PC-3 (cell line): ENCODE results near the gene STAT1. TPM values are rescaled to one million over a fixed set of nuclear protein-coding genes. Genes with fewer than 3 reads are reported as not detected.
"Not testable (repeated sequence)": the region's sequence is repeated elsewhere in the genome, so short reads cannot be mapped to it uniquely, and the experiment has no call there.

ENCODE experiments used
- ATAC-seq: fragments of 200-7000 bp; cut with Tn5 transposase; 2 replicates; pipeline ENCODE4 v1.9.1; 2020; ENCODE audit warnings: mild to moderate bottlenecking, moderate library complexity
- BruUV-seq: library from RNA; stranded (reverse); fragments of 400-500 nt; replicated peaks from 2 replicates; lab custom pipeline; 2021; lab: Mats Ljungman, UMichigan
- CTCF ChIA-PET: fragments of 300-600 bp; sonication (Branson Sonifier 250); formaldehyde crosslinking; loops from one replicate; lab custom pipeline; 2022; ENCODE audit warnings: antibody characterized with exemption; lab: Charles Lee
- POLR2A ChIA-PET: fragments of 300-600 bp; sonication (Branson Sonifier 250); formaldehyde crosslinking; loops from one replicate; lab custom pipeline; 2022; ENCODE audit warnings: antibody characterized with exemption; ENCODE audit not compliant: unreplicated experiment; lab: Charles Lee
- DNase-seq: peaks from one replicate; pipeline ENCODE4 v3.0.0-alpha.2; 2015
- H2AFZ ChIP-seq: fragments of 300-600 bp; sonication (generic); 2 replicates; pipeline ENCODE4 v1.6.0; 2016; ENCODE audit warnings: antibody characterized with exemption, low read length
- H3F3A ChIP-seq: fragments of 300-600 bp; sonication (generic); one replicate; pipeline ENCODE4 v1.6.0; 2017; ENCODE audit warnings: antibody characterized with exemption, low read length, control low read depth, mild to moderate bottlenecking; ENCODE audit not compliant: unreplicated experiment
- H3K27ac ChIP-seq: fragments of 300-600 bp; sonication (generic); 2 replicates; pipeline ENCODE4 v1.5.1; 2016; ENCODE audit warnings: mild to moderate bottlenecking, low read length
- H3K27me3 ChIP-seq: fragments of 300-600 bp; sonication (generic); 2 replicates; pipeline ENCODE4 v1.6.1; 2016; ENCODE audit warnings: low read length, mixed read lengths
- H3K36me3 ChIP-seq: fragments of 300-600 bp; sonication (generic); 2 replicates; pipeline ENCODE4 v1.6.1; 2016; ENCODE audit warnings: low read depth, mixed run types, low read length, mixed read lengths
- H3K4me1 ChIP-seq: fragments of 300-600 bp; sonication (generic); 2 replicates; pipeline ENCODE4 v1.5.1; 2016; ENCODE audit warnings: low read length; ENCODE audit not compliant: insufficient read depth
- H3K4me2 ChIP-seq: fragments of 300-600 bp; sonication (generic); 2 replicates; pipeline ENCODE4 v1.6.0; 2016; ENCODE audit warnings: low read length
- H3K4me3 ChIP-seq: fragments of 300-600 bp; sonication (generic); 2 replicates; pipeline ENCODE4 v1.5.1; 2016; ENCODE audit warnings: mild to moderate bottlenecking, low read length, mixed read lengths
- H3K79me2 ChIP-seq: fragments of 300-600 bp; sonication (generic); 2 replicates; pipeline ENCODE4 v1.6.1; 2017; ENCODE audit warnings: low read length, mixed read lengths
- H3K9ac ChIP-seq: fragments of 300-600 bp; sonication (generic); 2 replicates; pipeline ENCODE4 v1.6.0; 2016; ENCODE audit warnings: mild to moderate bottlenecking, low read length
- H3K9me2 ChIP-seq: fragments of 300-600 bp; sonication (generic); replicated peaks from 2 replicates; pipeline ENCODE4 v1.6.1; 2016; ENCODE audit warnings: mixed run types, low read length, mixed read lengths
- H3K9me3 ChIP-seq: fragments of 300-600 bp; sonication (generic); 2 replicates; pipeline ENCODE4 v1.6.1; 2016; ENCODE audit warnings: low read length, mixed read lengths
- H4K20me1 ChIP-seq: fragments of 300-600 bp; sonication (generic); 2 replicates; pipeline ENCODE4 v1.6.1; 2016; ENCODE audit warnings: low read length, mixed read lengths
- EZH2 ChIP-seq: fragments of 300-600 bp; sonication (generic); IDR thresholded peaks from one replicate; pipeline ENCODE4 v1.6.1; 2017; ENCODE audit warnings: antibody characterized with exemption, mild to moderate bottlenecking, low read length; ENCODE audit not compliant: unreplicated experiment
- EZH2phosphoT487 ChIP-seq: fragments of 300-600 bp; sonication (generic); IDR thresholded peaks from 2 replicates; pipeline ENCODE4 v1.6.1; 2018; ENCODE audit warnings: mild to moderate bottlenecking, antibody characterized with exemption, low read length, borderline replicate concordance
- intact Hi-C: fragments of 100-400 bp; cut with micrococcal nuclease; formaldehyde crosslinking; loops from 2 replicates; pipeline ENCODE4 v1.9.0; 2023
- total RNA-seq: library from RNA; depleted of rRNA; stranded (reverse); fragments of >200 nt; gene quantifications from 2 replicates; pipeline ENCODE4 v1.2.3, GENCODE V29; 2014
- TF ChIP-seq, protein P1 (sequence below): fragments of 300-600 bp; sonication (generic); conservative IDR thresholded peaks from 2 replicates; pipeline ENCODE4 v1.5.1; 2017; ENCODE audit warnings: antibody characterized with exemption, low read depth, mild to moderate bottlenecking, low read length

The STAT1 gene
- total RNA-seq, 1 experiment from 2014 or later = 47.9 TPM

DNA sequence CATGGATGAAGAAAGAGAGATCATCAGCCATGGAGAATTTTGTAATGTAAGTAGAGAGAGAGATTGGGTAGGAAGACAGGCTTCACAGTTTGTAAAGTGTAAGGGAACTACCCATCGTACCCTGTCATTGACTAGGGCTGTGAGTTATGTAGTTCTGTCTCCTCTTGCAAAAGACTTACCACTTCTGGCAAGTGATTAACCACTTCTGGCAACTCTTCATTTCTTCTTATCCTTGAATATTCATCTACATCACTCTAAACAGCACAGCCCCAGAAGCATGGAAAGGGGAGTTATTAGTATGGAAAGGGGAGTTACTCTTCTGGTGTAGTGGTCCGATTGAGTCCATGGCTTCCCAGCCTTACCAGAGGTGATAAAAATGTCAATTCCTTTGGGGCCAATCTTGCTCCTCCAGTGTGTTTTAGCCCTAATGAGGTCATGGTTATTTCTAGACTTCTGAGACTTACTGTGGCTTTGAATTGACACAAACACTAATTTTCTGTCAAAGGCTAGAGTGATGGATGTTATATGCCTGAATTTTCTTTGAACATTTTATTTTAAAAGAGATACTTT lies 52.0 kb downstream of the STAT1 start:
- H3K27me3 ChIP-seq = no peaks in the 10 kb centered on the region
- no peaks in the 10 kb centered on the region for H3K9me2 ChIP-seq
- POLR2A ChIA-PET = no interaction called here
- no peaks in the 10 kb centered on the region for H4K20me1 ChIP-seq
- H3K4me1 ChIP-seq = no peaks in the 10 kb centered on the region
- H3K27ac ChIP-seq = no peak overlapping the region
- DNase-seq (no peak), ATAC-seq (no peak)
- H3K36me3 ChIP-seq = peaks cover 31% of the 10 kb centered on the region
- CTCF ChIA-PET = no interaction called here
- no peak overlapping the region for H3K4me3 ChIP-seq
- H3F3A ChIP-seq = no peaks in the 10 kb centered on the region
- H3K4me2 ChIP-seq = no peak overlapping the region
- no peak overlapping the region for H3K9ac ChIP-seq
- TF ChIP-seq, protein P1, sequence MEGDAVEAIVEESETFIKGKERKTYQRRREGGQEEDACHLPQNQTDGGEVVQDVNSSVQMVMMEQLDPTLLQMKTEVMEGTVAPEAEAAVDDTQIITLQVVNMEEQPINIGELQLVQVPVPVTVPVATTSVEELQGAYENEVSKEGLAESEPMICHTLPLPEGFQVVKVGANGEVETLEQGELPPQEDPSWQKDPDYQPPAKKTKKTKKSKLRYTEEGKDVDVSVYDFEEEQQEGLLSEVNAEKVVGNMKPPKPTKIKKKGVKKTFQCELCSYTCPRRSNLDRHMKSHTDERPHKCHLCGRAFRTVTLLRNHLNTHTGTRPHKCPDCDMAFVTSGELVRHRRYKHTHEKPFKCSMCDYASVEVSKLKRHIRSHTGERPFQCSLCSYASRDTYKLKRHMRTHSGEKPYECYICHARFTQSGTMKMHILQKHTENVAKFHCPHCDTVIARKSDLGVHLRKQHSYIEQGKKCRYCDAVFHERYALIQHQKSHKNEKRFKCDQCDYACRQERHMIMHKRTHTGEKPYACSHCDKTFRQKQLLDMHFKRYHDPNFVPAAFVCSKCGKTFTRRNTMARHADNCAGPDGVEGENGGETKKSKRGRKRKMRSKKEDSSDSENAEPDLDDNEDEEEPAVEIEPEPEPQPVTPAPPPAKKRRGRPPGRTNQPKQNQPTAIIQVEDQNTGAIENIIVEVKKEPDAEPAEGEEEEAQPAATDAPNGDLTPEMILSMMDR = no peak
- TF ChIP-seq EZH2phosphoT487 = no peak
- no peak for TF ChIP-seq EZH2
- H3K79me2 ChIP-seq = no peaks in the 10 kb centered on the region
- H3K9me3 ChIP-seq = no peaks in the 10 kb centered on the region
- intact Hi-C loops = no loop called here
- H2AFZ ChIP-seq = no peak overlapping the region
- BruUV-seq = no TSS peak

DNA sequence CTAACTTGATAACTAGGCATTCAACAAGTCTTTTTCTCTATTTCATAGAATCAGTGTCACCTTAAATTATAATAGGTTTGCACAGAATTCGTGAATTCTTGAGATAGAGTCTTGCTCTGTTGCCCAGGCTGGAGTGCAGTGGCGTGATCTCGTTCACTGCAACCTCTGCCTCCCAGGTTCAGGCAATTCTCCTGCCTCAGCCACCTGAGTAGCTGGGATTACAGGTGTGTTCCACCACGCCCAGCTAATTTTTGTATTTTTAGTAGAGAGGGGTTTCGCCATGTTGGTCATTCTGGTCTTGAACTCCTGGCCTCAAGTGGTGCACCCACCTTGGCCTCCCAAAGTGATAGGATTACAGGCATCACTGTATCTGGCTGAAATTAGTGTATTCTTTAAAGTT lies 52.9 kb downstream of the STAT1 start:
- intact Hi-C loops, H3K27ac ChIP-seq, H4K20me1 ChIP-seq, ATAC-seq, POLR2A ChIA-PET, H3K9me3 ChIP-seq, H3K4me1 ChIP-seq, BruUV-seq, H3K4me3 ChIP-seq, H2AFZ ChIP-seq, H3K9ac ChIP-seq, H3K79me2 ChIP-seq, H3K4me2 ChIP-seq, DNase-seq, H3K27me3 ChIP-seq, H3K9me2 ChIP-seq, H3F3A ChIP-seq, CTCF ChIA-PET: not testable (repeated sequence)
- peaks cover 31% of the 10 kb centered on the region for H3K36me3 ChIP-seq

DNA sequence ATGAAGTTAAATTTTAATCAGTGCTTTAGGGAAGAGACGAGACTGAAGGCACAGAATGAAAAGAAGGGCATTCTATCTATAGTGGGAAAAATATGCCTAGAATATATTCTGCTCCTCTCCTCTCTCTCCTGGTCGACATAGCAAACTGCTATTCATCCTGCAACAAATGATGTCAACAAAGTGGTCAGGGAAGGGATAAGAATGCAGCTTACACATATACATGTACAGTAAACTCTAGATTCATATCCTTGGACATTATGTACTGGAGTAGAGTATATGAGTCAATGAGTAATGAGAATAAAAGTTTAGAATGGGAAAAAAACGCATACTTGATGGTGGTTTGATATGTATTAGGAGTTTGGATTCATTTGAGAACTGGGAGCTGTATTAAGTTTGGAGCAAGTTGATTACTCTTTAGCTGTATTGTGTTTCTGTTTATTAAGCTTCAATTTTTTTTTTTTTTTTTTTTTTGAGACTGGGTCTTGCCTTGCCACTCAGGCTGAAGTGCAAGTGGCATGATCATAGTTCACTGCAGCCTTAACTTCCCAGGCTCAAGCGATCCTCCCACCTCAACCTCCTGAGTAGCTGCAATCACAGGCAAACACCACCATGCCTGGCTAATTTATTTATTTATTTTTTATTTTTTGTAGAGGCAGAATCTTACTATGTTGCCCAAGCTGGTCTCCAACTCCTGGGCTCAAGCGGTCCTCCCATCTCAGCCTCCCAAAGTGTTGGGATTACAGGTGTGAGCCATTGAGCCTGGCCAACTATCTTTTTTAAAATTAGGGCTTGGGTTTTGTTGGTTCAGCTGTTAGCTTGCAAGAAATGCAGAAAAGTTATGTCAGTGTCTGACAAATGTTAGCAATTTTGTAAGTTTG lies 53.8 kb downstream of the STAT1 start:
- no peak; the same call in 1 of the 2 replicates for ATAC-seq
- ChIA-PET CTCF (no interaction called here), POLR2A (interaction anchor here (0.6 kb wide), 1 partner anchor 44 kb away, joined by 5 read pairs; no protein-coding TSS in a partner anchor)

More for the DNA sequence above, 53.8 kb downstream of the STAT1 start:
- H3F3A ChIP-seq = no peaks in the 10 kb centered on the region
- H3K9me3 ChIP-seq = no peaks in the 10 kb centered on the region
- no peaks in the 10 kb centered on the region for H3K9me2 ChIP-seq
- H3K36me3 ChIP-seq = peaks cover 22% of the 10 kb centered on the region
- TF ChIP-seq, protein P1 = no peak
- TF ChIP-seq EZH2phosphoT487 = no peak
- no peak for TF ChIP-seq EZH2
- DNase-seq = no peak
- no peaks in the 10 kb centered on the region for H3K4me1 ChIP-seq
- no TSS peak for BruUV-seq
- H2AFZ ChIP-seq = no peak overlapping the region
- no peaks in the 10 kb centered on the region for H3K27me3 ChIP-seq
- intact Hi-C loops = no loop called here
- no peaks in the 10 kb centered on the region for H4K20me1 ChIP-seq
- H3K9ac ChIP-seq = no peak overlapping the region
- H3K4me3 ChIP-seq = no peak overlapping the region
- no peak overlapping the region for H3K27ac ChIP-seq
- no peaks in the 10 kb centered on the region for H3K79me2 ChIP-seq
- H3K4me2 ChIP-seq = no peak overlapping the region
